Kidney epithelial cell (primary cell): ENCODE data around the gene INPP5B. TPM values are rescaled to one million over a fixed set of nuclear protein-coding genes. Genes with fewer than 3 reads are reported as not detected.

Experiments
- DNase-seq: peaks from one replicate; pipeline ENCODE4 v3.0.0-alpha.2; 2010; ENCODE audit warnings: low read depth
- H3K27me3 ChIP-seq: 2 replicates; pipeline ENCODE4 v1.6.0; 2011; ENCODE audit warnings: low read length; ENCODE audit not compliant: control insufficient read depth, insufficient read depth
- H3K36me3 ChIP-seq: 2 replicates; pipeline ENCODE4 v1.5.1; 2011; ENCODE audit warnings: low read length; ENCODE audit not compliant: control insufficient read depth, insufficient read depth
- H3K4me3 ChIP-seq: 2 replicates; pipeline ENCODE4 v1.5.1; 2011; ENCODE audit warnings: low read depth, mild to moderate bottlenecking, control low read depth, low read length
- total RNA-seq: library from RNA; depleted of rRNA; stranded (reverse); fragments of >200 nt; gene quantifications from 2 replicates; pipeline ENCODE4 v1.2.3, GENCODE V29; 2015
- TF ChIP-seq, protein P1 (sequence below): IDR thresholded peaks from 2 replicates; pipeline ENCODE4 v1.5.1; 2011; ENCODE audit warnings: mild to moderate bottlenecking, moderate library complexity, low read length, control low read depth, inconsistent platforms; ENCODE audit not compliant: insufficient read depth, poor library complexity, severe bottlenecking

Gene INPP5B
- total RNA-seq, 1 donor from 2014 or later, result 18.9 TPM

DNA sequence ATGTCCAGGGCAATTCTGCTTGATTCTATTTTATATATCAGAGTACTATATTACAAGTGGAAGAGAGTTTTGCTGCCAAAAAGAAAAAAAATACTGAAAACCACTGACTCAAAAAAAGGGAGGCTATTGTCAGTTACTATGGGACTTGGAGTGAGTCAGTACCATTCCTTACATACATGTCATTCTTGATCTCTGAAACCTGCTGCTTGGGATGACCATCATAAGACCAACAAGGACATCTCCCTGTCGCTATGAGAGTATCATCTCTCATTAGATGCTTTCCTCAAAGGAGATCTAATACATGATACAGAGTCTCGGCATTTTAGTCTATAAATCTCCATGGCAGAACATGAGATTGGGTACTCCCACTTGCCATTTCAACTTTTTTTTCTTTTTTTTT is 11.8 kb upstream of the INPP5B start:
- Histone ChIP-seq H3K27me3 (no peaks in the 10 kb centered on the region), H3K36me3 (peaks cover 2% of the 10 kb centered on the region), H3K4me3 (no peak overlapping the region)
- DNase-seq, result peak; percentile 85
- TF ChIP-seq, protein P1, sequence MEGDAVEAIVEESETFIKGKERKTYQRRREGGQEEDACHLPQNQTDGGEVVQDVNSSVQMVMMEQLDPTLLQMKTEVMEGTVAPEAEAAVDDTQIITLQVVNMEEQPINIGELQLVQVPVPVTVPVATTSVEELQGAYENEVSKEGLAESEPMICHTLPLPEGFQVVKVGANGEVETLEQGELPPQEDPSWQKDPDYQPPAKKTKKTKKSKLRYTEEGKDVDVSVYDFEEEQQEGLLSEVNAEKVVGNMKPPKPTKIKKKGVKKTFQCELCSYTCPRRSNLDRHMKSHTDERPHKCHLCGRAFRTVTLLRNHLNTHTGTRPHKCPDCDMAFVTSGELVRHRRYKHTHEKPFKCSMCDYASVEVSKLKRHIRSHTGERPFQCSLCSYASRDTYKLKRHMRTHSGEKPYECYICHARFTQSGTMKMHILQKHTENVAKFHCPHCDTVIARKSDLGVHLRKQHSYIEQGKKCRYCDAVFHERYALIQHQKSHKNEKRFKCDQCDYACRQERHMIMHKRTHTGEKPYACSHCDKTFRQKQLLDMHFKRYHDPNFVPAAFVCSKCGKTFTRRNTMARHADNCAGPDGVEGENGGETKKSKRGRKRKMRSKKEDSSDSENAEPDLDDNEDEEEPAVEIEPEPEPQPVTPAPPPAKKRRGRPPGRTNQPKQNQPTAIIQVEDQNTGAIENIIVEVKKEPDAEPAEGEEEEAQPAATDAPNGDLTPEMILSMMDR, result no peak

- no peaks in the 10 kb centered on the region for H3K27me3 ChIP-seq
- H3K4me3 ChIP-seq, result no peak overlapping the region
- peaks cover 2% of the 10 kb centered on the region for H3K36me3 ChIP-seq
- TF ChIP-seq, protein P1, result no peak
- no peak for DNase-seq
Observed at GRCh38 chr1:37955685-37956084, 8.8 kb upstream of the INPP5B start.

DNA sequence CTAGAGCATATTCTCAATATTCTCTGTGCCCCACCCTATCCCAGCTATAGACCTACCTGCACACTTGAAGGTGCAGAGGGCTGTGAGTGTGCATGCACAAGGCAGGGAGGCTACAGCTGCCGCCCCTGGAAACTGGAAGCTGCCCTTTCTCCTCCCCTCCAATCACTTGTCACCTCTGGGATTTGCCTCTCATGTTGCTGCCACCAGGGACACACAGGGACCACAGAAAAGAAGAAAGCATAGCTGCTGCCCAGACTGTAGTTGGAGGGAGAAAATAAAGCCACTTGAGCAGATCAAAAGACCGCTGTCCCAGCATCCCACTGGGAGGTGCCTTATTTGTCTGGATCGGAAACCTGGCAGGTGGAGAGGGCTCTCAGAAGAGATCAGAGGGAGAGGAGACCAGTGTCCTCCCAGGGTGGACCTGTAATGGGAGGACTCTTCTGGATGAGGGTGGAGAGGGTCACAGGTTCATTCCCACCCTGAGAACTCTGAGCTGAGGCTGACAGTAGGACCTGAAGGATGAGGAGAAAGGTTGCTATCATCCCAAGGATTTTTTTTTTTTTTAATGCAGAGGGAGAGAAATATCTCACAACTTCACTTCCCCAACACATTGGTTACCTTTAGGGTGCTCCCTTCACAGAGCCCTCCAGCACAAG is 7.6 kb upstream of the INPP5B start:
- no peak overlapping the region for H3K4me3 ChIP-seq
- TF ChIP-seq, protein P1, result no peak
- H3K27me3 ChIP-seq, result no peaks in the 10 kb centered on the region
- H3K36me3 ChIP-seq, result peaks cover 2% of the 10 kb centered on the region
- no peak for DNase-seq

DNA sequence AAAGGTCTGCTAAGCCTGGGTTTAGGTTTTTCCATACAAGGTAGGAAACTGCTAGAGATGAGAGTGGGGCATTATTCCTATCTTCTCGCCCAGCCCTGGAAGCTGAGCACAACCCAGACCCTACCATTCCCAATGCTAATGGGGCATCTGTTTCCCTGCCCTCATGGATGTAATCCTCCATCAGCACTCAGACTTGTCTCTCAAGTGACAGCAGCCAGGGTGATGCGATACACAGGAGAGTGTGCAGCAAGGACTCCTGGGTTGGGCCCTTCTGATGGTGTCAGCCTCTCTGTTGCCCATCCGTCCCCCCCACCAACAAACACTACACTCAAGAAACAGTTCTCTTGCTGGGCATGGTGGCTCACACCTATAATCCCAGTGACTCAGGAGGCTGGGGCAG is 5.9 kb upstream of the INPP5B start:
- H3K4me3 ChIP-seq, result no peak overlapping the region
- H3K27me3 ChIP-seq, result no peaks in the 10 kb centered on the region
- no peaks in the 10 kb centered on the region for H3K36me3 ChIP-seq
- TF ChIP-seq, protein P1, result no peak
- no peak for DNase-seq

- Histone ChIP-seq H3K4me3 (no peak overlapping the region), H3K36me3 (no peaks in the 10 kb centered on the region), H3K27me3 (no peaks in the 10 kb centered on the region)
- TF ChIP-seq, protein P1, result no peak
- DNase-seq, result no peak
Observed at GRCh38 chr1:37951783-37952624, 5.2 kb upstream of the INPP5B start.
